Measurements from ENCODE around the gene PIP5K1C.
"Not testable (repeated sequence)": the region's sequence is repeated elsewhere in the genome, so short reads cannot be mapped to it uniquely, and the experiment has no call there.

PIP5K1C gene

DNA sequence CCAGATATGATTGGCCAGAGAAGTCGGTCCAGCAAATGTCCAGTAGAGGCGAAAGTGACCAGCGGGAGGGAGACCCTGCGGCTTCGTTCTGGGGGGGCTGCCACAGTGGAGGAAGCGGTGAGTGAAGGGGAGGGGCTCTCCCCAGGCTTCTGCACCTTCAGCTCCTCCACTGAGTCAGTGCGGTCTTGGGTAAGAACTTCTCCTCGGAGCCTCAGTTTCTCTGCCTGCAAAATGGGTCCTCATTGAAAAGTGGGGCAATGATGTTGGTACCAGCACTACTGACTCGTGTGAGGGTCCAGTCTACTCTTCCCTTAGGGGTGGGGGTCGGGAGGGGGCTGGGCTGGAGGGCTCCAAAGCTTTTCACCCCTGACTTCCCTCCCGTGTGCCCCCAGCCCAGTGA, 110.8 kb downstream of the PIP5K1C start:
- H3K4me3 ChIP-seq (ENCODE audit: low read depth in 1 of 2, low read length in 2 of 2) = no peak overlapping the region
- no peak overlapping the region for H3K4me2 ChIP-seq (ENCODE audit: insufficient read depth, low read length)
- no peak for TF ChIP-seq EZH2 (IDR thresholded peaks at IDR 0.05; ENCODE audit: borderline replicate concordance, low read depth, low read length, severe bottlenecking)
- TF ChIP-seq, protein P1, sequence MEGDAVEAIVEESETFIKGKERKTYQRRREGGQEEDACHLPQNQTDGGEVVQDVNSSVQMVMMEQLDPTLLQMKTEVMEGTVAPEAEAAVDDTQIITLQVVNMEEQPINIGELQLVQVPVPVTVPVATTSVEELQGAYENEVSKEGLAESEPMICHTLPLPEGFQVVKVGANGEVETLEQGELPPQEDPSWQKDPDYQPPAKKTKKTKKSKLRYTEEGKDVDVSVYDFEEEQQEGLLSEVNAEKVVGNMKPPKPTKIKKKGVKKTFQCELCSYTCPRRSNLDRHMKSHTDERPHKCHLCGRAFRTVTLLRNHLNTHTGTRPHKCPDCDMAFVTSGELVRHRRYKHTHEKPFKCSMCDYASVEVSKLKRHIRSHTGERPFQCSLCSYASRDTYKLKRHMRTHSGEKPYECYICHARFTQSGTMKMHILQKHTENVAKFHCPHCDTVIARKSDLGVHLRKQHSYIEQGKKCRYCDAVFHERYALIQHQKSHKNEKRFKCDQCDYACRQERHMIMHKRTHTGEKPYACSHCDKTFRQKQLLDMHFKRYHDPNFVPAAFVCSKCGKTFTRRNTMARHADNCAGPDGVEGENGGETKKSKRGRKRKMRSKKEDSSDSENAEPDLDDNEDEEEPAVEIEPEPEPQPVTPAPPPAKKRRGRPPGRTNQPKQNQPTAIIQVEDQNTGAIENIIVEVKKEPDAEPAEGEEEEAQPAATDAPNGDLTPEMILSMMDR (IDR thresholded peaks at IDR 0.05; ENCODE audit: borderline replicate concordance, extremely low read depth, low read length, poor library complexity, severe bottlenecking) = no peak
- no peak for DNase-seq
- no peaks in the 10 kb centered on the region for H3K79me2 ChIP-seq (ENCODE audit: insufficient read depth, low read length)
- no peaks in the 10 kb centered on the region for H3K36me3 ChIP-seq (ENCODE audit: insufficient read depth, low read length)
- H3K27ac ChIP-seq (ENCODE audit: low read length) = no peak overlapping the region
- H3K9me3 ChIP-seq (ENCODE audit: insufficient read depth, low read length, severe bottlenecking) = peaks cover 4% of the 10 kb centered on the region
- ATAC-seq (ENCODE audit: insufficient read depth, low read depth) = no peak
- H3K27me3 ChIP-seq (ENCODE audit: insufficient read depth, low read length, poor library complexity) = no peaks in the 10 kb centered on the region
- no peak overlapping the region for H2AFZ ChIP-seq (ENCODE audit: low read depth, low read length)
- no peak overlapping the region for H3K9ac ChIP-seq (ENCODE audit: low read depth, low read length)
- no peaks in the 10 kb centered on the region for H3K4me1 ChIP-seq (ENCODE audit: insufficient read depth, low read length)
- H4K20me1 ChIP-seq (ENCODE audit: insufficient read depth, low read length) = no peaks in the 10 kb centered on the region

DNA sequence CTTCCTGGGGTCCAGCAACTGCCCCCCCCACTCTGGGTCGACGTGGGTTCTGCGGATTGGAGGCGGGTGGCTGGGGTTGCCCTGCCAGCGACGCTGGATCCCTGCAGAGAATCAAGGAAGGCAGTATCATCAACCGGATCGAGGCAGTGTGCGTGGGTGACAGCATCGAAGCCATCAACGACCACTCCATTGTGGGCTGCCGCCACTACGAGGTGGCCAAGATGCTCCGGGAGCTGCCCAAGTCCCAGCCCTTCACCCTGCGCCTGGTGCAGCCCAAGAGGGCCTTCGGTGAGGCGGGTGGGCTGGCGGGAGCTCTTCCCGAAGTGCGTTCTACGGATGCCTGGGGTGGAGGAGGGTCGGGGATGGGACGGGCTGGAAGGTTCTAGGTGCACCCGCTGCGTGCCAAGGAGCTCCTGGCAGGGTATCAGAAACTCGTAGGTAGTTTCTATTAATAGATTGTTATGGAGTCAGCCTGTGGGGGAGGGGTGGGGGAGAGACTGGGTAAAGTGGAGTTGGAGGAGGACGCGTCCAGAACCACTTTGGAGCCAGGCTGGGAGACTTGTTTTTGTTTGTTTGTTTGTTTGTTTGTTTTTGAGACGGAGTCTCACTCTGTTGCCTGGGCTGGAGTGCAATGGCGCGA, 113.4 kb downstream of the PIP5K1C start:
- Histone ChIP-seq H3K4me1 (ENCODE audit: insufficient read depth, low read length) (no peaks in the 10 kb centered on the region), H3K36me3 (ENCODE audit: insufficient read depth, low read length) (no peaks in the 10 kb centered on the region), H3K9ac (ENCODE audit: low read depth, low read length) (no peak overlapping the region), H3K79me2 (ENCODE audit: insufficient read depth, low read length) (no peaks in the 10 kb centered on the region), H3K27ac (ENCODE audit: low read length) (no peak overlapping the region), H3K4me3 (ENCODE audit: low read depth in 1 of 2, low read length in 2 of 2) (no peak overlapping the region), H2AFZ (ENCODE audit: low read depth, low read length) (no peak overlapping the region), H4K20me1 (ENCODE audit: insufficient read depth, low read length) (no peaks in the 10 kb centered on the region), H3K27me3 (ENCODE audit: insufficient read depth, low read length, poor library complexity) (no peaks in the 10 kb centered on the region), H3K9me3 (ENCODE audit: insufficient read depth, low read length, severe bottlenecking) (peaks cover 4% of the 10 kb centered on the region), H3K4me2 (ENCODE audit: insufficient read depth, low read length) (no peak overlapping the region)
- no peak for TF ChIP-seq EZH2 (IDR thresholded peaks at IDR 0.05; ENCODE audit: borderline replicate concordance, low read depth, low read length, severe bottlenecking)
- ATAC-seq (ENCODE audit: insufficient read depth, low read depth) (no peak), DNase-seq (no peak)

DNA sequence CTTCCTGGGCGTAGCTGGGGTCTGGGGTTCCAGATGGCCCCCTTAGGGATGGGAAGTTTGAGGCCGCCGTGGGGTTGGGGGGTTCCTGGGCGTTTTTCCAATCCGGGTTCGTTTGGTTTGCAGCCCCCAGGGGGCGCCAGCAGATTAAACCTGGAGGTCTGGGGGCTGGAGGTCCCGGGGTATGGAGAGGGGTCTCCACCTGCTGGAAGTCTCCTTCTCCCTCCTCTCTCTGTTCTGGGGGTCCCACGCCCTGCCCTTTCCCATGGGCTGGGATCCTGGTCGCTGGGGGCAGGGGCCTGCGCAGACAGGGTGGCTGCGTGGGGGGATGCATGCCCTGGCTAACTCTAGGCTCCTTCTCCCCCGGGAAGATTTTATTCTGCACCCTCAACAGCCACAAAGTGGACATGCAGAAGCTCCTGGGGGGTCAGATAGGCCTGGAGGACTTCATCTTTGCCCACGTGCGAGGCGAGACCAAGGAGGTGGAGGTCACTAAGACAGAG, 114.1 kb downstream of the PIP5K1C start:
- DNase-seq (peak; percentile 33), ATAC-seq (ENCODE audit: insufficient read depth, low read depth) (no peak)
- H3K9ac ChIP-seq (ENCODE audit: low read depth, low read length) = no peak overlapping the region
- no peak overlapping the region for H2AFZ ChIP-seq (ENCODE audit: low read depth, low read length)
- no peak overlapping the region for H3K4me2 ChIP-seq (ENCODE audit: insufficient read depth, low read length)
- H3K4me1 ChIP-seq (ENCODE audit: insufficient read depth, low read length) = no peaks in the 10 kb centered on the region
- H3K27ac ChIP-seq (ENCODE audit: low read length) = no peak overlapping the region
- no peaks in the 10 kb centered on the region for H3K36me3 ChIP-seq (ENCODE audit: insufficient read depth, low read length)
- no peaks in the 10 kb centered on the region for H3K79me2 ChIP-seq (ENCODE audit: insufficient read depth, low read length)
- H4K20me1 ChIP-seq (ENCODE audit: insufficient read depth, low read length) = no peaks in the 10 kb centered on the region
- TF ChIP-seq, protein P1 (IDR thresholded peaks at IDR 0.05; ENCODE audit: borderline replicate concordance, extremely low read depth, low read length, poor library complexity, severe bottlenecking) = peak; percentile 65
- no peak for TF ChIP-seq EZH2 (IDR thresholded peaks at IDR 0.05; ENCODE audit: borderline replicate concordance, low read depth, low read length, severe bottlenecking)
- H3K4me3 ChIP-seq (ENCODE audit: low read depth in 1 of 2, low read length in 2 of 2) = no peak overlapping the region
- no peaks in the 10 kb centered on the region for H3K27me3 ChIP-seq (ENCODE audit: insufficient read depth, low read length, poor library complexity)
- H3K9me3 ChIP-seq (ENCODE audit: insufficient read depth, low read length, severe bottlenecking) = peaks cover 4% of the 10 kb centered on the region

DNA sequence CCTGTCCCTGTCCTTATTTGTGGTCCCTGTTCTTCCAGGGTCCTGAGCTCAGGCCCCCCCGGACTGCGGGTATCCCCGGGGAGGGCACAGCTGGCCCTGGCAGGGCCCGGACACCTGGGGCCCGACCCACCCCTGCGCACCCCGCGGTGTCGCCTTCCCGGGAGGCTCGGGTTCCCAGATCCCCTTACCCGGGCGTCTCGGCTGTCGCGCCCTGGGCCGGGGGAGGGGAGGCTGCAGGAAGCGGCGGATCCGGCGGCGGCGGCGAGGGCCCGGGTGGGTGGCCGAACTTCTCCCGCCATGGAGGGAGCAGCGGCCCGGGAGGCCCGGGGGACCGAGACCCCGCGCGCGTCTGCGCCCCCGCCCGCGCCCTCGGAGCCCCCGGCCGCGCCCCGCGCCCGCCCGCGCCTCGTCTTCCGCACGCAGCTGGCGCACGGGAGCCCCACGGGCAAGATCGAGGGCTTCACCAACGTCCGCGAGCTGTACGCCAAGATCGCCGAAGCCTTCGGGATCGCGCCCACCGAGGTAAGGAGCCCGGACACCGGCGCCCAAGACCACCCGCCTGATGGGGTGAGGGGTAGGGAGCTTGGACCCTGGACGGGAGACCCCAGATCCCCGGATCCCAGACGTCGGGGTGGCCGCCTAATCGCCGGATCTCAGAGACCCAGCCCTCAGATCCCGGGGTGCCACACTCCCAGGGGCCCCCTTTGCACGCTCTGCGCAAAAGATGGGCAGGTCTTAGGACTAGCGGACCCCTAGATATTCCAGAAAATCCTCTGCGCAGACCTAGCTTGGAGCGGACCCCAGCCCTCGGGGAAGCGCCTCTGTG, 114.8 kb downstream of the PIP5K1C start, which contains the start of gene GIPC3:
TSS of gene GIPC3 (plus strand) at position 178 of the 826 bp plus-strand sequence. CDS start at position 298, 120 bp downstream.
- no peak within 1 kb of the TSS for H3K9ac ChIP-seq (ENCODE audit: low read depth, low read length)
- no peaks in the 10 kb centered on the region for H3K79me2 ChIP-seq (ENCODE audit: insufficient read depth, low read length)
- H3K27me3 ChIP-seq (ENCODE audit: insufficient read depth, low read length, poor library complexity) = no peaks in the 10 kb centered on the region
- H3K9me3 ChIP-seq (ENCODE audit: insufficient read depth, low read length, severe bottlenecking) = no peaks in the 10 kb centered on the region
- no peaks in the 10 kb centered on the region for H3K4me1 ChIP-seq (ENCODE audit: insufficient read depth, low read length)
- no peaks in the 10 kb centered on the region for H3K36me3 ChIP-seq (ENCODE audit: insufficient read depth, low read length)
- ATAC-seq (ENCODE audit: insufficient read depth, low read depth) (no peak), DNase-seq (no peak)
- no peak within 1 kb of the TSS for H3K4me2 ChIP-seq (ENCODE audit: insufficient read depth, low read length)
- no peak within 1 kb of the TSS for H3K4me3 ChIP-seq (ENCODE audit: low read depth in 1 of 2, low read length in 2 of 2)
- H2AFZ ChIP-seq (ENCODE audit: low read depth, low read length) = no peak within 1 kb of the TSS
- no peak for TF ChIP-seq EZH2 (IDR thresholded peaks at IDR 0.05; ENCODE audit: borderline replicate concordance, low read depth, low read length, severe bottlenecking)
- TF ChIP-seq, protein P1 (IDR thresholded peaks at IDR 0.05; ENCODE audit: borderline replicate concordance, extremely low read depth, low read length, poor library complexity, severe bottlenecking) = no peak
- no peaks in the 10 kb centered on the region for H4K20me1 ChIP-seq (ENCODE audit: insufficient read depth, low read length)
- no peak within 1 kb of the TSS for H3K27ac ChIP-seq (ENCODE audit: low read length)

DNA sequence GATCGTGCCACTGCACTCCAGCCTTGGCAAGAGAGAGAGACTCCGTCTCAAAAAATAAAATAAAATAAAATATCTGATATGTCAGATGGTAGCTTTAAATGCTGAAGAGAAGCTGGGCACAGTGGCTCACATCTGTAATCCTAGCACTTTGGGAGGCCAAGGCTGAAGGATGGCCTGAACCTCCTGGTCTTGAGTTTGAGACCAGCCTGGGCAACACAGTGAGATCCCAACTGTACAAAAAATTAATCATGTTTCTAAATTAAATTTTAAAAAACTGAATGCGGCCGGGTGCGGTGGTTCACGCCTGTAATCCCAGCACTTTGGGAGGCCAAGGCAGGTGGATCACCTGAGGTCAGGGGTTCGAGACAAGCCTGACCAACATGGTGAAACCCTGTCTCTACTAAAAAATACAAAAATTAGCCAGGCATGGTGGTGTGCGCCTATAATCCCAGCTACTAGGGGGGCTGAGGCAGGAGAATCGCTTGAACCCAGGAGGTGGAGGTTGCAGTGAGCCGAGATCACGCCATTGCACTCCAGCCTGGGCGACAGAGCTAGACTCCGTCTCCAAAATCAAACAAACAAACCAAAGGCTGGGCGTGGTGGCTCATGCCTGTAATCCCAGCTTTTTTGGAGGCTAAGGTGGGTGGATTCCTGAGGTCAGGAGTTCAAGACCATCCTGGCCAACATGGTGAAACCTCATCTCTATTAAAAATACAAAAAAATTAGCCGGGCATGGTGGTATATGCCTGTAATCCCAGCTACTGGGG, 116.0 kb downstream of the PIP5K1C start:
- not testable (repeated sequence) for DNase-seq; H3K36me3 ChIP-seq (ENCODE audit: insufficient read depth, low read length); H3K27me3 ChIP-seq (ENCODE audit: insufficient read depth, low read length, poor library complexity); H3K9ac ChIP-seq (ENCODE audit: low read depth, low read length); ATAC-seq (ENCODE audit: insufficient read depth, low read depth); H4K20me1 ChIP-seq (ENCODE audit: insufficient read depth, low read length); H3K27ac ChIP-seq (ENCODE audit: low read length); H3K4me2 ChIP-seq (ENCODE audit: insufficient read depth, low read length); H3K9me3 ChIP-seq (ENCODE audit: insufficient read depth, low read length, severe bottlenecking); H2AFZ ChIP-seq (ENCODE audit: low read depth, low read length); H3K4me3 ChIP-seq (ENCODE audit: low read depth in 1 of 2, low read length in 2 of 2); H3K4me1 ChIP-seq (ENCODE audit: insufficient read depth, low read length); H3K79me2 ChIP-seq (ENCODE audit: insufficient read depth, low read length)
